HG03442 (cell line): Measurements from ENCODE around the gene FHL1.

Experiments used
- ATAC-seq: cut with Tn5 transposase; IDR thresholded peaks from one replicate; pipeline ENCODE4 v1.9.1; 2021; ENCODE audit warnings: mild to moderate bottlenecking, moderate library complexity; ENCODE audit not compliant: unreplicated experiment

Gene FHL1

DNA sequence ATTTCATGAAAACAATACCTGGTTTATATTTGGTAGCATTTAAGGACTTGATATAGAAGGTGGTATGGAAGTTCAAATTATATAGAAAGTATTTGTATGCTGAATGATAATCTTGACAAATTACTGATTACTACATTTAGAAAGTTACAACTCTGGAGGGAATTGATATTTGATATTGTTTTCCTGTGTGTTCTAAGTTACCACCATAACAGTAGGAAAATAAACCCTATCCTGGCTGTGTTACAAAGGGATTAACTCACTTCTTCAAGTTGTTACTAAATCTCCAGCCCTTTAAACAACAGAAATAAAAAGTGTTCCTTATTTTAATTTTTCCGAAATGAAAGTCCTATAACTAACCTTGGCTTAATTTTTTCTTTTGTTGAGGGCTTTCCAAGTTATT is 36.6 kb downstream of the FHL1 start:
- no peak for ATAC-seq

DNA sequence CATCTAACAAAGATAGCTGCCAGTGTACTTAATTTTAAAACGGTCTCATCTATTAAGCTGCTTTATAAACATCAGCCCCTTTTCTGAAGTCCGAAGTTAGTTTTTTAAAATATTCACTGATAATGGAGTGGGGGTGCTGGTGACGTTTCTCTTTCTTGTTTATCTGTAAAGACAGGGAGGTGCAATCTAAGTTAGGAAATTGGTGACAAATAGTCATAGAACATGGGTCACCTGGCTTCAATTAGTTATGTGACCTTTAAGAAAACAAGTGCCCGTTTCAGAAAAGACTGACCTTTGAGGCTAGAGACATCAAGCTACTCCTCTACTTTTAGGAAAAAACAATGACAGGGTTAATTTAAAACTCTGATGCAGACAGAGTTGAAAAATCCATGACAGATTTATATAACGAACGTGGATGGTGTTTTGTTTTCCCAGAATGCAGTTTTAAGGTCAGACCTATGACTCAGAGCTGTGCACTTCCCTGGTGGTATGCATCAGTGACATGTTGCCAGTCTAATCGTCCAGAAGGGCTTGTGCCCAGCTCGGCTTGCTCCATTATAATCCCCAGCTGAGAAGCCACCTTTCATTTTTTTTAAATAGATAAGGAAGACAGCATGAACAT is 38.2 kb downstream of the FHL1 start:
- ATAC-seq = no peak

DNA sequence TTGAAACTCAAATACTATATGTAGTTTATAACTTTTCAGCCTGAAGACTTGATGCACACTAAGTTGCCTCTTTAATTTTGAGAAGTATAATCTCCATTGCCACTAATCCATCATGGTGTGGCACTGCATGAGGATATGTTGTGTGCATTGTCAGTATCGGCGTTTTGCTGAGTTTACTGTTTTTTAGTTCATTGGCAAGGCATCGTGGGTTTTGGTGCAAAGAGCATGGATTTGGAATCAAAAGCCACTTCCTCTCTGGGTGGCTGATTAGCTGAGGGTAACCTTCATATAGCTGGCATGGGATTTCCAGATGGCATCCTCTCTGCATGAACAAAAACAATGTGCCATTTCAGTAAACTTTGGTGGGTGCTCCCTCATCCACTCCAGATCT is 38.7 kb downstream of the FHL1 start:
- ATAC-seq = no peak

DNA sequence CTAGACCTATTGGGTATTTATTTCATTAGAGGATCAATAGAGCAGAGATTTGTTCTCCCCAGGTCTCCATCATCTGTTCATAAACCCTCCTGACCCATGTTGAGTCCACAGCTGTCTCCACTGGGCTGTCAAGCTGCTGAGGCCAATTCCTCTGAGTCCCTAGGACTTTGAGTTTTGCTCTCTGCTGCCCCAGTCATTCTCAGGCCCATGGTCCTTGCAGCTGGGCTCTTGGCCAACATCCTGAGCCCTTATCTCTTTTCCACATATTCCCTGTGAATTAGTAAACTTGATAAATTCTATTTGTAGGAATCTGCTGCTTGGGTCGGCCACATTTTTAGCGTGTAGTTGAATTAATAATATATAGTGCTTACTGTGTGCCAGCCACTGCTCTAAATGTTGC is 41.9 kb downstream of the FHL1 start:
- ATAC-seq = no peak

DNA sequence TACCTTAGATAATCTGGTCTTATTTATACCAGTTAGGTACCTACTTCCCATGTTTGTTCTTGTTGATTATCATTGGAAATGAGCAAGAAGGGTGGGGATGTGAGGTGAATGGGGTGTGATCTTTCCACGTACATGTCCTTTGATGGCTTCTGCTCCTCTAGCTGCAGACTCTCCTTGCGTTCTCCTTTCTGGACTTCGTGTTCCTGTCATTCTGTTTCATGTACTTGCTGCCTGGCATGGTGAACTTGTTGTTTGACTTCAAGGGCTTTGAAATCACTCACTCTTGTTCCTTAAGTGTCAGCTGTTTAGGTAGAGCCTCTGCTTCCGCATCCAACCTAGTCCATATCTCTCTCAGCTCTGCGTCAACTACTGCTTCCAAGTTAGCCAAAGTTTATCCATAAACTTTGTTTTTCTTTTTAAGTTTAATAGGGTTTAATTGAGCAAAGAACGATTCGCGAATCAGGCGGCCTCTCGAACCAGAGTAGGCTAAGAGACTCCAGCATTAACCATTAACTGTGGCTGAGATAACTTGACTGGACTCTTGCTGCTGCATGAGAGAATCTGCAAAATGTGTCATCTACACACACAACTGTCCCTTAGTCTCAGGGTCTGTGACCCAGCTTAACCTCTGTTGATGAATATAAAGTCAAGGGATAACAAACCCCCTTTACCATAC is 42.8 kb downstream of the FHL1 start:
- no peak for ATAC-seq

DNA sequence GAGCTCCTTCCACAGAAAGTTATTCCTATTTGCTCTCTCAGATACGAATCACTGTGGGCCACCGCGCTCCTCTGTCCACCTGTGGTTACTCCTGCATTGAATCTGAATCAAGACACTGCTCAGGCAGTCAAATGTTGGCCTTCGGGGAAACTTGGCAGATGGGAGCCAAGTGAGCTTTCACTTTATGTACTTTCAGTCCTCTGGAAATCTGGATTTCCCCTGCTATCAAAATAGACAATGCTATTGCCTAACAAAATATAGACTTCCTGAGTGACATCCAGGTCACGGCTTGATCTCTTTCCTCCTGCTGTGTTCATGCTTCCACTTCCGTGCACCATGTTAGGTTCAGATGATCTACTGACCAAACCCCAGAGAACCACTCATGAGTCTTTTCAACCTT is 43.8 kb downstream of the FHL1 start:
- ATAC-seq = no peak

DNA sequence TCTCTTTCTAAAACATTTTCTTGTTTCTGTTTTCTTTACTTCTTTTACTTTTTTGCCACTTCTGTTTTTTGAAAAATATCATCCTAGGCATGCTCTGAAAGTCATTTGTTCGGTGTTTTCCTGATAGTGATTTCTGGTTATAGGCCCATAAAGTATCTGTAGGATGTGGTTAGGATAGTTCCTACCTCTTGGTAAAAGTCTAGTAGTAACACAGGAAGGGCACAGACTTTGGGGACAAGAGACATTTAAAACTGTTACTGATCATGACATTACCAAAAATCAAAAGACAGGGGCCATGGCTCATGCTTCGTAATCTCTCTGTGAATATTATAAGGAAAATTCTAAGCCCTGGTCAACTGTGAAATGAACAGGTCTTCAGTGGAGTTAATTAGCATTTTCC is 44.8 kb downstream of the FHL1 start:
- no peak for ATAC-seq

DNA sequence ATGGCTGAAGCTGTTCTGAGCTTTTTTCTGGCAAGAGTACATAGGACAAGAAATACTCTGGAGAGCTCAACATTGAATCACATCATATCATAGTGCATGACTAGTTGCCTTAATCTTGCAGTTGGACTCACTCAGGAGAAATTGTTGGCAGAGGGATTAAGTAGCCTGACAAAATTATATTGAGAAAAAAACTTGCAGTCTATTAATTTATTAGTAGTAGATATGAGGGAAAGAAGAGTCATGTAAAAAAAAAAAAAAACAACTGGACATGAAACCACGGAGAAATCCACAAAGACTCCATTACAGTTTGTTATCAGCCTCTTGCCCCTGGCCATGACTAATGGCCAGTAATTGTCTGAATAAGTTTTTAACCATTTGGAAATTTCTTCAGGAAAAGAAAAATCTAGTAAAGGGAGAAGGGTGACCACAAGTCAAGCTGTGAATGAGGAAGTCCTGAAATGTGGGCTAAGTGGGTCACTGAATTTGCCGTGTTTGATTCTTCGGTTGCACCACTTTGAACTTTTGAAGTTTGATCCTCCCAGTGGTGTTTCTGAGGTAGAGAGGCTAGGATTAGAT is 45.6 kb downstream of the FHL1 start:
- no peak for ATAC-seq

DNA sequence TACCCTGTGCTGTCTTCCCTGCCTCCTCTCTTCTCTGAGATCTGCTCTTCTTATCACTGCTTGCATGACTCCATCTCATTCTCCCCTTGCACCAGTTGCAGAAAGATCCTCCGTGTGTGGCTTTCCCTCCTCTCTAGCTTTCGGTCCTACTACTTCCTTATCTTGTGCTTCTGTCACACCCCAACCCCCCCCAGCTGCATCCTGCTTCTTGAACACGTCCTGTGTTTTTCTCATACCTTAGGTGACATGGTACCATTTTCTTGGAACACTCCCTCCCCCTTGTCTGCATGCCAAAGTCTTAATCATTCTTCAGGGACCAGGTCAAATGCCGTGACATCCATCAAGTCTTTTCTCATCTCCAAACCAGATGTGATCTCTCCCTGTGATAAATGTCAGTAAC is 46.4 kb downstream of the FHL1 start:
- no peak for ATAC-seq

DNA sequence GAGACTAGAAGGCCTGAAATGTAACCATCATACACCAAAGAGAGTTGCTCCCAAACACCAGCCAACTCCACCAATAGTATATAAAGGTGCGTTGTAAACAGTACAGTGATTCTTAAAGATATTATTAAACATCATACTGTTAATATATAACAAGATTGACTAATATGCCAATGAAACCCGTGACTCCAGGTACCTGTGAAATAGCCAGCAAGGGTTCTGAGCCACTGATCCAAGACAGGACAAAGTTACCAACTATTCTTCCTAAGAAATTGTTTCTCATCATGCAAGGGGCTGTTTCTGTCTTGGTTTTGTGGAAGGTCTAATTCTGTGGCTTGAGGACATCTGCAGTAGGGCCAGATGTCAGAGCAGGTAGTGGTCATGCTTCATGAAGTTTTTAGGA is 47.2 kb downstream of the FHL1 start:
- no peak for ATAC-seq

DNA sequence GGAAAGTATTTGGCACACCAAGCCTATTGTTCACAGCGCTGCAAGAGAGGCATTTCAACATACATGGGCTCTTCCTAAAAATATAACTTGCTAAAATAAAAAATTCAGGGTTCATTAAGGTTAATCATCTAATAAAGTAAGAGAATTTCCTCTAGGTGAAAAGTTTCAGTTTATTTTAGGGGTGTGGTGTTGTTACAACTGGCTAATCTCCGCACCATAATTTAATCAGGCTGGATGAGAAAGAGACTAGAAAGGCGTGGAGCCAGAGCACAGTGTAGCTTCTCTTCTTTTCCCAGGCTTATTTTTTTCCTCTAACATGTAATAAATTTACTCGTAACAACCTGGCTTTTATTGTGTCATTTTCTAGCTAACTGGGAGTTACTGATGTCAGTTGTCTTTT is 47.9 kb downstream of the FHL1 start:
- ATAC-seq = no peak

DNA sequence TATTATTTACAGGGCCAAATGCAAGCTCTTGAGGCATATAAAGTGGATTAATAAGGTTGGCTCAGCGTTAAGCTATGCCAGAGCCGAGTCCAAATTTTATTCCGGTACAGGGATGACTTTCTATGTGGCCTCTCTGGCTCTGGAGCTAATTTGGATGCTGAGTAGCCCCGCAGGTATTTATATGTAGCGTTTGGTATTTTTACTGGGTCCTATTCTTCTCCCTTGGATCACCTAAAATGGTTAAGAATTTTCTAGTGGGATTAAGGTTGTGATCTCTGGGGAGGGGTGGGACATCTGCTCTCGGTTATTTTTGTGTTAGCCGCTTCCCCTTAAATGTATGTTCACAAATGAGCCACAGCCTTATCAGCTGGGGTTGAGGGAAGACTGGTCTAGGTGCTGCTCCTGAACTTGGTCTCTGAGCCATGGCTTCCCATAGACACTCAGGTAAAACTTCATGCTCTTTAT is 49.4 kb downstream of the FHL1 start:
- no peak for ATAC-seq

DNA sequence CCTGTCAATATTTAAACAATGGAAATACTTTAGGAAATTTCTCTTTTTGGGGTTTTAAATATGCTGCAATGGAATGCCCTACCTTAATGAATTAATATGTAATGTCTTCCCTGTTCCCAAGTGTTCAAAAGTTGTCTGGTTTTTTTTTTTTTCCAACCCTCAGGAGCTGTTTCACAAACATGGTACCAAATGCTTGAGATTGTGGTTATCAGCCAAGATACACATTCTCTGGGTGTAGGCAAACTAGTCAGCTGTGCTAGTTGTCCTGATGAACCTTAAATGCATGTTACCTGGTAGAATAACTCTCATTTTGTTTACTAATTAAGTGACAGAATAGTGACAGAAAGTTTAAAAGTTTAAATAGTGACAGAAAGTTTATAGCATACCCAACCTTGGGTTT is 50.7 kb downstream of the FHL1 start:
- ATAC-seq = no peak

DNA sequence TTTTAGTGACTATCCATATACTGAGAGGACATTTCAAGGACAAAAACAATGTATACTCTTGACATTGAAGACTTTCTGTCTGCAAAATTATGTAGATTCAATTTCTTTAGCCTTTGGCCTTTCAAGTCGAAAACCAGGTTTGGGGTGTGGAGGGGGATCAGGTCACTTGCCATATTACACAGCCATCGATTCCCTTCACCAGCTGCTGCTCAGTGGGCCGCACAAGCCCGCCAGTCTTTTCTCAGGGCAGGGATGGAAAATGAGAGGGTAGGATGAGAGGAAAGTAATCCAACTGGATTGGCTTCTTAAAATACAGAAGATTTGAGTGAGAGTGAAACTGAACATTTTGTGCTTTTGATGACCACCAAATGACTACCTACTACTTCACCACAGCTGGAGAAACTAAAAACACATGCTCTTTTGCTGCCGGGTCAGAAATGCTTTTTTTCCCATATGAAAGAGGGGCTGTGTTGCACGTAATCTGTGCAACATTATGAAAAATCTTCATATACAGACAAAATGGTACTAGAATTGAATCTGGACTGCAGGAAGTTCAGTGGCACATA is 51.4 kb downstream of the FHL1 start:
- no peak for ATAC-seq

DNA sequence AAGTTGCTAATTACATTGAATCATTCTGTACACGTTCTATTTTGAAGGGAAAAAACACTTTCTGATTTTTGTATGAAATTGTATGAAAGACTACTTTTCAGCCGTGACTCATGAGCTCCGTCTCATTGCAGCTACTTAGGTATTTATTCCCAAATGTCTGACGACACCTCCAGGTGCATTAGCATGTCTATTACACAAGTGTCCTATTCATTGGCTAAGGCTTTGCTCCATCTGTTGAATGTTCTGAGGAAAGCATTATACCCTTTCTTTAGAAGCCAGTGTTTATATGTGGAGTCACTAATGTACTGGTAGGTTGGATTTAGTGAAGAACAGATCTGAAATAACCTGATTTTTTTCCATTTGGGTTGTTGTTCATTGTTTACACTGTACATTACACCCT is 52.0 kb downstream of the FHL1 start:
- no peak for ATAC-seq

DNA sequence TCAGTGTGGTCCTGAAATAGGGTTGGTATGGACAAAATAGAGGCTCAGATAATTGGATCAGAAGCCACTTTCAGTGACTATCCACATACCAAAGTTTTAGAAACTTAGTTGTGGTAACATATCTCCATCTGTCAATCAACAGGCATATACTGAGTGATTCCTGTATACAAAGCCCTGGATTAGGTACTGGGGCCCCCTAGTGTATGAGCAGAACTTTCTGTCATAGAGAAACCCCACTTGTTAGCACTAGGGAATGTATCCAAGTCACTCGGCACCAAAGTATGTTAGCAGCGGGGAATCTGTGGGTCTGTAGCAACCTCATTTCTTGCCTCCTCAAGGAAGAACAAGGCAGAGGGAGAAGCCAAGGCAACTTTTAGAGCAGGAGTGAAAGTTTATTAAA is 53.1 kb downstream of the FHL1 start:
- no peak for ATAC-seq

DNA sequence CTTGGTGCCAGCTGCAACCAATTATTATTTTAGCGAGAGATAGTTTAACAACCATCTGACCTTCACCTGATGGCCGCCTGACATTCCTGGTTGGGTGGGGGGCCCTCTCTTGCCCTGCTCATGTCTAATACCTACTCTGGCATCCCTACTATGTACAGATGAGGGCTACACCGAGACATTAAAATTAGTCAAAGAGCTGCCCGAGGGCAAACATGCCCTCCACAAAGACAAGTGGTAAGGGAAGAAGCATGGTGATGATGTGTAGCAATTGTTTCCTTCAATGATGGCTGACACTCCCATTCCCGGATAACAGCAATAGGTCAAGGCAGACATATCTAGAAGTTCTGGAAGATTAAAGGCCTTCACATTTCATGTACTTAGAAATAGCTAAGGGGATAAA is 54.3 kb downstream of the FHL1 start:
- ATAC-seq = no peak

DNA sequence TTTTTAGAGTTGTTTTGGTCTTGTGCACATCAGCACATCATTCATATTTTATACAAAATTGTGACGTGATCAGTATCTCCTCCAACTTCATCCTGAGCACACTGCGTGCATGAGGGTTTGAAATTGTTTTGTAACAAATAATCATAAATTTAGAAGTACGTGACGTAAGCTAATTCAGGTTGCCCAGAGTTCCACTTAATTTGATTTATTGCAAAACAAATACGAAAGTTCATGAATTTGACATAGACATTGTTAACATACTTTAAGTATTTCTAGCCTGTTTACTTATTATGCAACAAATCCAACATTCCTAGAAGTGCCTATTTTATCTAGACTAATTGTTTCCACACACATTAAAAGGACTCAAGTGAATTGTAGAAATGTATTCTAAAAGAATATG is 55.6 kb downstream of the FHL1 start:
- no peak for ATAC-seq

DNA sequence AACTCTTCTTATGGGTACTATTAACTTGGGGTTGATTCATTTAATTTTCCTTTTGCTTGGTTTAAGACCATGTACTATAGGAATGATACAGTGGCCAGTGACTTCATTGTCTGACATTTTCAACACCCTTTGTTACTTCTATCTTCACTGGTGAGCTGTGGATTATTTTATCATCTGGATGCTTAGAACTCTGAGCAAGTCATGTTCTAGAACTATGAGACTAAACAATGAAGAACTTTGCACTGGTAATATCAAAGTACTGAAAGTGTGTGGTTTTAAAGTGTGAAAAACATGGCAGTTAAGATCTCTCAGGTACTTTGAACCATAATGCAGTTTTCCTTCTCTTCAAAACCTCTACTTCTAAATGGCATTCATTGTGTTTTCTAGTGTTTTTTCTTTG is 56.1 kb downstream of the FHL1 start:
- ATAC-seq = no peak

DNA sequence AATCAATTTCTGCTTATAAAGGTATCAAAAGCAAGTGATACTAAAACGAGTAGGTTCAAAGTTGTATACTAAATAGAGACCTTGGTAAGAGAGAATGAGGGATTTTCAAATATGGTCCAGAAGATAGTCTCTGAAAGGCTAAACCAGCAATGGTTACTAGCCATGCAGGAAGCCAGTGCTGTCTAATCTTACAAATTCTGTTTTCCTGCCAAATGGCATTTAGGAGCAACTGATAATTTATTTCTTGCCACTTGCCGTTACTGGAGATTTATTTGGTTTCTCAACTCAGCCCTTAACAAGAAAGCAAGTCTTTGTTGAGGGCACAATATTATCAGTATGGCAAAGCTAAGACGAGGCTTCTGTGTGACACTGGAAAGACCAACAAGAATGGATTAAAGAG is 56.6 kb downstream of the FHL1 start:
- ATAC-seq = no peak

DNA sequence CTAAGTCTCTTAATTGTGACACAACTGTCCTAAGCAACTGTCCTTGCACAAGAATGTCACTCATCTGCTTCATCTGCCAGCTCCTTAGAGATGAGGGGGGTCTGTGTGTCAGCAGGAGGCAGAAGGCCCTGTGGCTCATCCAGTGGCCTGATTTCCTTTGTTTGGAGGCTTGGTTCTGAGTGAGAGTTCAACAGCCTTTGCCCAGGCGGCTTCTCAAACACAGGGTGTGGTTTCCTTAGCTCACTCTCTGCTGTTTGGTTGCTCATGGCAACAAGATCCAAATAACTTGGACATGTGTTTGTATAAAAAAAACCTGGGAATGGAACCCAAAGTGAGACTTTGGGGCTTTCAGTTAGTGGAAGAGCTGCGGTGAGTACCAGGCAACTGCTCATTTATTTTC is 57.2 kb downstream of the FHL1 start:
- no peak for ATAC-seq

DNA sequence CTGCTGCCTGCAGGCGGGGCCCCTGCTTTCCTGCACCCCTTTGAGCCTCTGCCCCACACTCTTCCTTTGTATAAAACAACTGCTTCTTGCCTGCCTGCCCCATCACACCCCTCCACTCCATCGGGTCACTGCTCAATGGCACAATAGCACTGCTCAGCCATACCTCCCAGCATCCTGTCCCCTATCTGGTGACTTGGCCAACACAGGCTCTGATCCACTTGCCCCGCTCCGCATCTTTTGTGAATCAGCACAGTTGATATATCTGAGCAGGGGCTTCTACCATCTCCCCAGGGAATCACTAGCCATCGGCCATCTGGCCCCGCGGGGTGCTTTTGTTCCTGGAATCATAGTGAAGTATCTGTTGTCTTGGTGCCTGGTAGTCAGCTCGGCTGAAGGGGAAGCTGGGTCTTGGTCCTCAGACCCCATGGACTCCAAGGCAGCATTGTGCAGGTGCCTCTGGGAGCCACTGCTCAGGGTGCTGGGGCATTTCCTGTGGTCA is 58.6 kb downstream of the FHL1 start:
- no peak for ATAC-seq
